GM19395 (cell line): ENCODE measurements around the gene UQCC5.

ENCODE experiments used
- ATAC-seq: cut with Tn5 transposase; IDR thresholded peaks from one replicate; pipeline ENCODE4 v1.9.1; 2021; ENCODE audit warnings: mild to moderate bottlenecking, moderate library complexity; ENCODE audit not compliant: unreplicated experiment

The UQCC5 gene

GRCh38 chr3:52536369-52537164 is at the start of gene UQCC5:
Gene UQCC5 (plus strand): TSS chr3:52536605. CDS start chr3:52536756, 151 bp downstream.
- ATAC-seq: peak; percentile 83

GRCh38 chr3:52487050-52487787 is 49.2 kb upstream of the UQCC5 start:
- no peak for ATAC-seq

- no peak for ATAC-seq
These were observed 48.4 kb upstream of the UQCC5 start for GRCh38 chr3:52487788-52488691.

- ATAC-seq: no peak
These were observed 47.7 kb upstream of the UQCC5 start for GRCh38 chr3:52488746-52489145.

GRCh38 chr3:52489453-52489852 is 47.0 kb upstream of the UQCC5 start:
- ATAC-seq: no peak

GRCh38 chr3:52490035-52490938 is 46.1 kb upstream of the UQCC5 start:
- ATAC-seq: no peak

GRCh38 chr3:52490939-52491526 is 45.4 kb upstream of the UQCC5 start:
- no peak for ATAC-seq

GRCh38 chr3:52492059-52492458 is 44.3 kb upstream of the UQCC5 start:
- ATAC-seq: no peak

GRCh38 chr3:52493232-52494017 is 43.0 kb upstream of the UQCC5 start:
- no peak for ATAC-seq

- ATAC-seq: no peak
These were observed 42.0 kb upstream of the UQCC5 start for GRCh38 chr3:52494445-52494844.

GRCh38 chr3:52494886-52495495 is 41.4 kb upstream of the UQCC5 start, which contains the start of gene STAB1:
Gene STAB1 (plus strand): TSS chr3:52495338. CDS start chr3:52495414, 76 bp downstream.
- no peak for ATAC-seq

- no peak for ATAC-seq
These were observed 40.4 kb upstream of the UQCC5 start for GRCh38 chr3:52495777-52496602.

GRCh38 chr3:52498137-52499054 is 38.0 kb upstream of the UQCC5 start:
- no peak for ATAC-seq

- no peak for ATAC-seq
These were observed 35.4 kb upstream of the UQCC5 start for GRCh38 chr3:52501046-52501445.

GRCh38 chr3:52502001-52502400 is 34.4 kb upstream of the UQCC5 start:
- no peak for ATAC-seq

GRCh38 chr3:52502808-52503350 is 33.5 kb upstream of the UQCC5 start:
- ATAC-seq: no peak
